DOHH2 (cell line): ENCODE data around the gene LCK.

ENCODE experiments used
- CTCF ChIP-seq: fragments of 200-600 bp; sonication (generic); IDR thresholded peaks from one replicate; pipeline ENCODE4 v1.5.1; 2014; ENCODE audit warnings: antibody characterized with exemption, mild to moderate bottlenecking, low read depth, low read length; ENCODE audit not compliant: poor library complexity, severe bottlenecking
- EZH2phosphoT487 ChIP-seq: fragments of 200-600 bp; sonication (generic); IDR thresholded peaks from 2 replicates; pipeline ENCODE4 v1.6.1; 2017; ENCODE audit warnings: borderline replicate concordance, mild to moderate bottlenecking, antibody characterized with exemption, low read length, moderate library complexity, mixed read lengths

- no peak for TF ChIP-seq CTCF
- no peak for TF ChIP-seq EZH2phosphoT487
These were observed 5.6 kb downstream of the LCK start for GRCh38 chr1:32256473-32257226.
